GM12878 (cell line): ENCODE data around the gene NT5DC3.

ENCODE experiments used
- HDGF ChIP-seq: fragments of 450-650 bp; IDR thresholded peaks from 2 replicates; pipeline ENCODE4 v1.6.1; 2016; ENCODE audit warnings: antibody characterized with exemption
- JUND ChIP-seq: IDR thresholded peaks from 2 replicates; pipeline ENCODE4 v1.6.1; 2012; ENCODE audit warnings: low read depth, mild to moderate bottlenecking, low read length, improper control_type of control experiment, moderate library complexity
- LARP7 ChIP-seq: fragments of 450-650 bp; IDR thresholded peaks from 2 replicates; pipeline ENCODE4 v1.6.1; 2017; ENCODE audit warnings: mild to moderate bottlenecking
- MXI1 ChIP-seq: fragments of 150-350 bp; IDR thresholded peaks from 2 replicates; pipeline ENCODE4 v1.6.1; 2011; ENCODE audit warnings: low read depth, mild to moderate bottlenecking, inconsistent platforms, low read length, improper control_type of control experiment
- NR2C1 ChIP-seq: fragments of 450-650 bp; IDR thresholded peaks from 2 replicates; pipeline ENCODE4 v1.6.1; 2017; ENCODE audit warnings: antibody characterized with exemption, mild to moderate bottlenecking, moderate library complexity
- POLR2A ChIP-seq: IDR thresholded peaks from 2 replicates; pipeline ENCODE4 v1.6.1; 2011; ENCODE audit warnings: low read depth, mild to moderate bottlenecking, low read length
- POLR2AphosphoS5 ChIP-seq: IDR thresholded peaks from 2 replicates; pipeline ENCODE4 v1.6.1; 2011; ENCODE audit warnings: mild to moderate bottlenecking, low read length, inconsistent platforms
- SREBF2 ChIP-seq: IDR thresholded peaks from 2 replicates; pipeline ENCODE4 v1.6.1; 2012; ENCODE audit warnings: mild to moderate bottlenecking, low read length
- TAF1 ChIP-seq: IDR thresholded peaks from 2 replicates; pipeline ENCODE4 v1.6.1; 2011; ENCODE audit warnings: mild to moderate bottlenecking, low read depth, low read length, borderline replicate concordance
- ZNF274 ChIP-seq: IDR thresholded peaks from one replicate; pipeline ENCODE4 v1.8.0; 2011; ENCODE audit not compliant: insufficient read length, insufficient read depth
- ZNF622 ChIP-seq: fragments of 450-650 bp; IDR thresholded peaks from 2 replicates; pipeline ENCODE4 v1.6.1; 2017; ENCODE audit warnings: mild to moderate bottlenecking, inconsistent platforms
- ZZZ3 ChIP-seq: IDR thresholded peaks from 2 replicates; pipeline ENCODE4 v1.6.1; 2011; ENCODE audit warnings: low read depth; ENCODE audit not compliant: control insufficient read depth, insufficient read length
- TF ChIP-seq, protein P1 (sequence below), 3 experiments: IDR thresholded peaks in 2 of 3; conservative IDR thresholded peaks in 1 of 3; 2 replicates each; pipeline ENCODE4 v1.5.1; 2011; ENCODE audit warnings: low read depth in 3 of 3, low read length in 3 of 3, mild to moderate bottlenecking in 3 of 3, control low read depth in 2 of 3, moderate library complexity in 2 of 3, inconsistent platforms in 1 of 3, mixed read lengths in 1 of 3; ENCODE audit not compliant: control insufficient read depth in 2 of 3, insufficient read depth in 1 of 3; ENCODE audit errors: extremely low read depth in 1 of 3
- TF ChIP-seq, protein P2 (sequence below): IDR thresholded peaks from 2 replicates; pipeline ENCODE4 v1.6.1; 2012; ENCODE audit warnings: low read depth, low read length, improper control_type of control experiment

GRCh38 chr12:103736572-103736971, 104.5 kb downstream of the NT5DC3 start:
- no peak for TF ChIP-seq POLR2A
- TF ChIP-seq, protein P1, sequence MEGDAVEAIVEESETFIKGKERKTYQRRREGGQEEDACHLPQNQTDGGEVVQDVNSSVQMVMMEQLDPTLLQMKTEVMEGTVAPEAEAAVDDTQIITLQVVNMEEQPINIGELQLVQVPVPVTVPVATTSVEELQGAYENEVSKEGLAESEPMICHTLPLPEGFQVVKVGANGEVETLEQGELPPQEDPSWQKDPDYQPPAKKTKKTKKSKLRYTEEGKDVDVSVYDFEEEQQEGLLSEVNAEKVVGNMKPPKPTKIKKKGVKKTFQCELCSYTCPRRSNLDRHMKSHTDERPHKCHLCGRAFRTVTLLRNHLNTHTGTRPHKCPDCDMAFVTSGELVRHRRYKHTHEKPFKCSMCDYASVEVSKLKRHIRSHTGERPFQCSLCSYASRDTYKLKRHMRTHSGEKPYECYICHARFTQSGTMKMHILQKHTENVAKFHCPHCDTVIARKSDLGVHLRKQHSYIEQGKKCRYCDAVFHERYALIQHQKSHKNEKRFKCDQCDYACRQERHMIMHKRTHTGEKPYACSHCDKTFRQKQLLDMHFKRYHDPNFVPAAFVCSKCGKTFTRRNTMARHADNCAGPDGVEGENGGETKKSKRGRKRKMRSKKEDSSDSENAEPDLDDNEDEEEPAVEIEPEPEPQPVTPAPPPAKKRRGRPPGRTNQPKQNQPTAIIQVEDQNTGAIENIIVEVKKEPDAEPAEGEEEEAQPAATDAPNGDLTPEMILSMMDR (IDR thresholded peaks at IDR 0.05 in 2 of 3, conservative IDR thresholded peaks at IDR 0.05 in 1 of 3; ENCODE audit: control insufficient read depth in 2 of 3, extremely low read depth in 1 of 3, insufficient read depth in 1 of 3, low read depth in 3 of 3, low read length in 3 of 3) = no peak
- TF ChIP-seq MXI1 = no peak
- no peak for TF ChIP-seq SREBF2
- TF ChIP-seq JUND = no peak
- no peak for TF ChIP-seq ZZZ3
- TF ChIP-seq ZNF274 = no peak
- TF ChIP-seq NR2C1 = no peak
- TF ChIP-seq LARP7 = no peak
- TF ChIP-seq ZNF622 = no peak
- TF ChIP-seq POLR2AphosphoS5 = no peak
- TF ChIP-seq TAF1 = no peak
- TF ChIP-seq, protein P2, sequence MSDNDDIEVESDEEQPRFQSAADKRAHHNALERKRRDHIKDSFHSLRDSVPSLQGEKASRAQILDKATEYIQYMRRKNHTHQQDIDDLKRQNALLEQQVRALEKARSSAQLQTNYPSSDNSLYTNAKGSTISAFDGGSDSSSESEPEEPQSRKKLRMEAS = no peak
- TF ChIP-seq HDGF = no peak
